Inferior parietal cortex (tissue), 1 donor: ENCODE data around the gene ASPDH.
"Not testable (repeated sequence)": the region's sequence is repeated elsewhere in the genome, so short reads cannot be mapped to it uniquely, and the experiment has no call there.

ENCODE experiments used
- DNase-seq: peaks from one replicate; pipeline ENCODE4 v3.0.0-alpha.2; 2016; ENCODE audit errors: extremely low spot score

ASPDH gene

DNA sequence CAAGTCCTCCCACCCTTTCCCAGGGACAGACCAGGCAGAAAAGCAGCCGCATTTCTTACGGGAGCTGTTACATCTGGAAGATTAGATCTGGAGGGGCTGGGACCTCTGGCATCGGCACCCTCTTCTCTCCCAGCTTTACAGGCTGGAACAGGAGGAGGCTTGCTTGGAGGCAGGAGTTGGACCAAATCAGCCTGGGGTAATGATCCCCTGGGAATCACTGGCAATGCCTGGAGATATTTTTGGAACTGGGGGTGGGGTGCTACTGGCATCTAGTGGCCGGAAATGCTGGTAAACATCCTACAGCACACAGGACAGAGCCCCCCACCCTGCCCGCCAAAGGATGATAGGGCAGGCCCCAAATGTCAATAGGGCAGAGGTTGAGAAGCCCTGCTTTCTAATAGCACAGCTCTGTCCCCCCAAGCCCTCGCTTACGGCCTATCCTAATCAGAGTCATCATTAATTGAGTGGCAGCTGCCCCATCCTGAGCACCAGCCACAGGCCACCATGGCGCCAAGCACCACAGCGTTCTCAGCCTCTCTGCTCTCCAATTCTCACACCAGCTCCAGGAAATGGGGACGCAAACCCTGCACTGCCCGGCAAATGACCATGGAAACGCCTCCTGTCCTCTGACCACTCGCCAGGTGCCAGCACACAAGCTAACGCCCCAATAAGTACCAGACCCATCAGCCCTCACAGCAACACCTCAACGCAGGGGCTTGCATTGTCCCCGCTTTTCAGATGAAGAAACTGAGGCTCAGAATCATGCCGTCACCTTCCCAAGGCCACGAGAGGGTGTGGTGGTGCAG lies 33.9 kb upstream of the ASPDH start:
- no peak for DNase-seq

GRCh38 chr19:50546527-50547221 lies 33.0 kb upstream of the ASPDH start:
- DNase-seq, result no peak

DNA sequence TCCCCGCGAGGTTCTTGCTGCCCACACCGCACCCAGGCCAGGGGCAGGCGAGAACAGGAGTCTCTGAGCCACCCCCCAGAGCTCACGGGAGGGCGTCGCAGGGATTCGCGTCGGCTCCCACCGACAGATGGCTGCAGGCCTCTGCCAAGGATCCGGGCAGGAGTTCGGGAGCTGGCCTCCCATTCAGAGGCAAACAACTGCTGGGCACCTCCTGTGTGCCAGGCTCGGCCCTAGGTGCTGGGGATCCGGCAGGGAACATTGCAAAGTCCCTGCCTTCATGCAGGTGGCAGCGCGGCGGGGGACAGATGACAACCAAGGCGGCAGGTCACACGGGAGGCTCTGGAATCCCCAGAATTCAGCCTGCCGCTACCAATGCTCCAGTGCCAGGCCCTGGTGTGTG lies 29.2 kb upstream of the ASPDH start:
- no peak for DNase-seq

DNA sequence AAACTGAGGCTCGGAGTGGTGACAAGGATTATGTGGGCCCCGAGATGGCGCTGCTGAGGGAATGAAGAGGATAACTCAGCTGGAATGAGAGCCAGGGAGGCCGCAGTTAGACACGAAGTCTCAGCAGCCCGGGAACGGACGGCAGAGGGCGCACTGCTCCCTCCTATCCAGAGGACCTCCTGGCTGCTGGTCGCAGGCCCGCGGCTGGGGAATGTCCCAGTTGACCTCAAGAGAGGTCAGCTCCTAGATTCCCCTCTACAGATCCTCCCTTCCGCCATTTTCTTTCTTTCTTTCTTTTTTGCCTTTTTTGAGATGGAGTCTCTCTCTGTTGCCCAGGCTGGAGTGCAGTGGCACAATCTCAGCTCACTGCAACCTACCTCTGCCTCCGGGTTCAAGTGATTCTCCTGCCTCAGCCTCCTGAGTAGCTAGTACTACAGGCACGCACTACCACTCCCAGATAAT lies 24.1 kb upstream of the ASPDH start:
- DNase-seq, result peak; percentile 91

GRCh38 chr19:50537306-50537685 lies 23.6 kb upstream of the ASPDH start:
- DNase-seq, result no peak

- no peak for DNase-seq
These were observed 23.1 kb upstream of the ASPDH start for GRCh38 chr19:50536662-50537305.

DNA sequence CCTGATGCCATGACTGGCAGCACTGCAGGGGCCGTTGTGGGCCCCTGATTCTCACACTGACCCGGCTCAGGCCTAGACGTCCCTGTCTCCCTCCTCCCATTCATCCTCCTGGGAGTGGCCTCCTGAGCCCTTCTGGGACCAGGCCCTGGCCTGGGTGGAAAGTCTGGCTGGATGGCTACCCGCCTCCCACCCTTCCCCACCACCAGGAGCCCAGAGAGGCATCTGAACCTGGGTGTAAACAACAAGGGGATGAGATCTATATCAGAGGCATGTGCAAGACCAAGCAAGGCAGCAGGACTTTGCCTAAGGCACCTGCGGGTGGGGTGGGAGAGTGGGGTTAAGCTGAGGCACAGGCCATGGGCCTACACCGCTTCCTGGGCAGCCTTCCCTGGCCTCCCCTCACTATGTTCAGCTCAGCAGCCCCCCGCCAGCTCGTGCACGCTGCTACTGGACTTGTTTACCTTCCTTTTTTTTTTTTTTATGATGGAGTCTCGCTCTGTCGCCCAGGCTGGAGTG lies 22.0 kb upstream of the ASPDH start:
- DNase-seq, result no peak

DNA sequence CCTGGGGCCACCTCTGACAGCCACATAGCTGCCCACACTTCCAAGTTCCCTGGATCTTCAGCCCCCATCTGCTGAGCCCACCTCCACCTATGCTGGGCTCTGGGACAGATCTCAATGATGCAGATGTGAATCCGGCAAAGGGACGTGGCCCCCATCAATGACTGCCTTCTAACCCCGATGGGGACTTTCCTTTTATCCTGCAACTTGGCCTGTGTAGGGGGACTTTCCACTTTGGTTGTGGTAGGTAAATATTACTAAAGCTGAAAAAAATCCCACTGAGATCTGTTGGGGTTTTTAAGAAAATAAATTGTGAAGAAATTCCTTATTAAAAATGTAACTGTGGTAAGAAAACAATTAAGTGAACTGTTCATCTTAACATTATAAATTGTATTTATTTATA lies 20.8 kb upstream of the ASPDH start:
- DNase-seq, result no peak

- DNase-seq, result no peak
These were observed 19.2 kb upstream of the ASPDH start for GRCh38 chr19:50532952-50533351.

DNA sequence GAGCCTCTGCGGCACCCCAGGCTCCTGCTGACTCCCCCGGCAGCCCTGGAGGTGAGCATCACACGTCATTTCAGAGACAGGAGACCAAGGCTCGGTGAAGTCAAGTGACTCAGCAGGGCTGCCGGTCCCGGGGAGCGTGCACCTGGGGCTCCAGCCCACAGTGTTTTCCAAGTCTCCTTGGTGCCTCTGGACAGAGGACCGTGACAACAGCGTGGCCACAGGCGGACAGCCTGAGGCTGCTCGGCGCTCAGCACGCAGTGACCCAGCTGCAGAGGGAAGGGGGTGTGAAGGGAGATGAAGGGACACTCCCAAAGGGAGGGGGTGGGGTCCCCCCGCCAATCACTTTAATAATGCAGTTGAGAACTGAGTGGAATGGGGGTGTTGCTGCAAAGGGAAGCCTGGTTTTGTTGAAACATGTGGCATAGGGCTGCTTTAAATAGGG lies 17.5 kb upstream of the ASPDH start:
- DNase-seq, result no peak

- not testable (repeated sequence) for DNase-seq
These were observed 14.3 kb upstream of the ASPDH start for GRCh38 chr19:50528052-50528451.

DNA sequence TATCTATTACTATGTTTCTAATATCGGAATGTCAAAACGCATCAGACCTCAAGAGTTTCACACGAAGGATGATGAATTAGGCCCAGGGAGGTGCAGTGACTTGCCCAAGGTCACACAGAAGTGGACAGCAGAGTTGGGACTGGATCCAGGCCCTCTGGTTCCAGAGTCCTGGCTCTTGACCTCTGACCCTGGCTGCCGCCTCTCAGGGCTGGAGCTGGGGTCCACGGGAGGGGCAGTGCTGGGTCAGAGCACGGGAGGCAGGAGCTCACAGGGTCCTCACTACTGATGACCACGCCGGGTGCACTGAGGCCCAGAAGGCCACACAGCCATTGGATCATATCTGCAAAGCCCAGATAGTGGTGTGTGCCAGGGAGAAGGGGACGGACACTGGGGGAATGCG lies 9.2 kb upstream of the ASPDH start:
- DNase-seq, result no peak

- DNase-seq, result no peak
These were observed 7.2 kb upstream of the ASPDH start for GRCh38 chr19:50520822-50521465.

DNA sequence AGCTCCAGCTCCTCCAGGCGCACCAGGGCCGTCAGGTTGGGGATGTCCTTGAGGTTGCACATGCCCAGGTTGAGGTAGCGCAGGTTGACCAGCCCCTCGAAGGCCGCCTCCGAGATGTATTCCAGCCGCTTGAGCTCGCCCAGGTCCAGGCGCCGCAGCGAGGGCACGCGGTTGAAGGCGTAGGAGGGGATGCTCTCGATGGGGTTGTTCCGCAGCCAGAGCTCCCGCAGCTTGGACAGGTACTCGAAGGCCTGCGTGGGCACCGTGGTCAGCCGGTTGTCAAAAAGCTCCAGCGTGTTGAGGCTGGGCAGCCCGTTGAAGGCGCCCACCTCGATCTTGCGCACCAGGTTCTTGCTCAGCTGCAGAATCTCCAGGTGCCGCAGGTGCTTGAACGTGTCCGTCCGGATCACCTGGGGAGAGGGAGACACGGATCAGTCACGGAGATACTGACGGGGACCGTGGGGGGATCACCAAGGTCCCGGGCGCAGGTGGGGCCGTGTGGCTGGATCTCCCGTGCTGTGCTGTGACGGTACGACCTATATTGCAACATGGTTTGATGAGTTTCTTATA lies 5.4 kb upstream of the ASPDH start:
- no peak for DNase-seq

DNA sequence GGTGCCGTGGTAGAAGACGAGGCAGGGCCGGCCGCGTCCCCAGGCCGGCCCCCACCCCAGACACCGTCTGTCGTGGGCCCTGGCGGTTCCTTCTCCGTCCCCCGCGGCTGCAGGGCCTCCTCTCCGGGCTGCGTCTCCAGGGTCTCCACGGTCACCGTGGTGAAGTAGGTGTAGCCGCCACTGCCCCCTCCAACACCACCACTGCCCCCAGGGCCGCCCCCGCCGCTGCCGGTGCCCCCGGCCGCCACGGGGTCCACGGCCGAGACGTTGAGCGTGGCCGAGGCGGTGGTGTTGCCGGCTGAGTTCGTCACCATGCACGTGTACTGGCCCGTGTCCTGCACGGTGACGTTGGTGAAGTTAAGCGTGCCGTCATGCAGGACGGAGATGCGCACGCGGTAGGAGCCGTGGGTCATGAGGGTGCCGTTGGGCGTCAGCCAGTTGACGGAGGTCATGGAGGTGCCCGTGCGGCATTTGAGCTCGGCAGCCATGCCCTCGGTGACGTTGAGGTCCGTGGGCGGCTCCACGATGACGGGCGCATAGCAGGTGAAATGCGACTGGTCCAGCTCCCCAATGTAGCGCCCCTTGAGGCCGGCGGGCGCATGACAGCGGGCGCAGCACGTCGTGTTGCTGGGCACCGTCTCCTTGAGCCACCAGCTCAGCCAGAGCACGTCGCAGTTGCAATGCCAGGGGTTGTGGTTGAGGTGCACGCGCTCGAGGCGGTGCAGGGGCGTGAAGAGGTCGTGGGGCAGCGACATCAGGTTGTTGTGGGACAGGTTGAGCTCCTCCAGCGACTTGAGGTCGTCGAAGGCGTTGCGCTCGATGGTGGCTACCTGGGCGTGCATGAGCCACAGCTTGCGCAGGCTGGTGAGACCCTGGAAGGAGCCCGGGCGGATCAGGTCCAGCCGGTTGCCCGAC lies 4.6 kb upstream of the ASPDH start:
- DNase-seq, result no peak

DNA sequence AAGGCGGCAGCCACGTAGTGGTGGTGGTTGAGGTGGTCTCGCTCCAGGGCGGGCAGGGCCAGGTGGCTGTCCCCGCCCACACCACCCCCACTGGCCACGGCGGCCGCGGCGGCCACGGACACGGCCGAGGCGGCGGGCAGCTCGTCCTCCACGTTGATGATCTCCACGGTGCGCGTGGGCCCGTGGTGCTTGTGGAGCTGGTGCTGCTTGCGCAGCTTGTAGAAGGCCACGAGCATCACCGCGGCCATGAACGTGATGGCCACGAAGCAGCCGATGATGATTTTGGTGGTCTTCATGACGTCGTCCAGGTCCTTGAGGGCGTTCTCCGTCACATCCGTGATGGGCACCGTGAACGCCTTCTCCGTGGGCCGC lies 4.0 kb upstream of the ASPDH start:
- DNase-seq, result no peak

GRCh38 chr19:50516964-50517703 lies 3.4 kb upstream of the ASPDH start:
- no peak for DNase-seq

DNA sequence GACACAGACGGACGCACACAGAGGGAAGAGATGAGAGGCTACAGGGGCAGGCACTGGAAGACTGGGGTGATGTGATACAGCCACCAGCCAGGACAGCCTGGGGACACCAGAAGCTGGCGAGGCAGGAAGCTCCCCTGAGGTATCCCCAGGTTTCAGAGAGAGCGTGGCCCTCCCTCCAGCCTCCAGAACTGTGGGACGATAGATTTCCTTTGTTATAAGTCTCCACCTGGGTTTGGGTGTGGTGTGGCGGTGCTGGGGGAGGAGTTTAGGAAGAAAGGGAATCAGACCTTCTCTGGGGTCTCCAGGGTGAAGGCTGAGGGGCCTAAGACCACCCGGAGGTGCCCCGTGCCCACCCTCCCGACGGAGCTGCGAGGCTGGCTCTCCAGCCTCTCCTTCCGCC lies 2.7 kb upstream of the ASPDH start:
- DNase-seq, result no peak

- DNase-seq, result no peak
These were observed 1.5 kb upstream of the ASPDH start for GRCh38 chr19:50515168-50515561.
